ENCODE results near the gene SELENOS.

The SELENOS gene

GRCh38 chr15:101276501-101277037 lies 716 bp downstream of the SELENOS start:
- DNase-seq = no peak

GRCh38 chr15:101275018-101275417 lies 2.3 kb downstream of the SELENOS start:
- no peak for DNase-seq

GRCh38 chr15:101273534-101273933 lies 3.8 kb downstream of the SELENOS start:
- no peak for DNase-seq

- DNase-seq = no peak
Observed at GRCh38 chr15:101272584-101272983, 4.7 kb downstream of the SELENOS start.

GRCh38 chr15:101269479-101270223 lies 7.6 kb downstream of the SELENOS start:
- DNase-seq = no peak

GRCh38 chr15:101267320-101268104 lies 9.8 kb downstream of the SELENOS start:
- DNase-seq = no peak

GRCh38 chr15:101266787-101267186 lies 10.5 kb downstream of the SELENOS start:
- DNase-seq = no peak

GRCh38 chr15:101266034-101266433 lies 11.3 kb downstream of the SELENOS start:
- DNase-seq = no peak

GRCh38 chr15:101264911-101265641 lies 12.2 kb downstream of the SELENOS start:
- no peak for DNase-seq

GRCh38 chr15:101264011-101264410 lies 13.3 kb downstream of the SELENOS start:
- no peak for DNase-seq

GRCh38 chr15:101262551-101262950 lies 14.7 kb downstream of the SELENOS start:
- DNase-seq = no peak

- DNase-seq = no peak
Observed at GRCh38 chr15:101258238-101259144, 18.8 kb downstream of the SELENOS start.

- no peak for DNase-seq
Observed at GRCh38 chr15:101256757-101257156, 20.5 kb downstream of the SELENOS start.

- no peak for DNase-seq
Observed at GRCh38 chr15:101255615-101256241, 21.6 kb downstream of the SELENOS start.

- no peak for DNase-seq
Observed at GRCh38 chr15:101255051-101255395, 22.3 kb downstream of the SELENOS start.

- no peak for DNase-seq
Observed at GRCh38 chr15:101254157-101255050, 22.9 kb downstream of the SELENOS start.

GRCh38 chr15:101252836-101253235 lies 24.4 kb downstream of the SELENOS start:
- no peak for DNase-seq

- DNase-seq = peak; percentile 55
Observed at GRCh38 chr15:101251830-101252820, 25.2 kb downstream of the SELENOS start, which contains the start of gene CHSY1. TSS of gene CHSY1 (minus strand) at chr15:101252048. CDS start at chr15:101251456, 592 bp downstream.
